Tibial artery (tissue), 4 donors: ENCODE measurements around the gene L3MBTL2.

ENCODE experiments used
- DNase-seq, 2 donors: peaks; one replicate each; pipeline ENCODE4 v3.0.0-alpha.2; 2019
- H3K27ac ChIP-seq, 2 donors: fragments of 200-600 bp; sonication (generic) in 1 of 2; 1 replicate in 1 of 2; 2 replicates in 1 of 2; pipeline ENCODE4 v1.5.1; 2018 to 2019; ENCODE audit warnings: mild to moderate bottlenecking in 1 of 2
- H3K27me3 ChIP-seq, 2 donors: fragments of 200-600 bp; sonication (generic) in 1 of 2; one replicate each; pipeline versions ENCODE4 v1.5.1 to v1.6.0; 2016 to 2019
- H3K36me3 ChIP-seq, 3 donors: fragments of 200-600 bp; sonication (generic) in 2 of 3; one replicate each; pipeline ENCODE4 v1.5.1; 2016 to 2019; ENCODE audit warnings: mild to moderate bottlenecking in 2 of 3
- H3K4me1 ChIP-seq, 4 donors: fragments of 200-600 bp; sonication (generic) in 2 of 4; 1 replicate in 3 of 4; 2 replicates in 1 of 4; pipeline ENCODE4 v1.5.1; 2016 to 2019
- H3K4me3 ChIP-seq, 2 donors: fragments of 200-600 bp; sonication (generic) in 1 of 2; 1 replicate in 1 of 2; 2 replicates in 1 of 2; pipeline ENCODE4 v1.5.1; 2018 to 2019; ENCODE audit warnings: mild to moderate bottlenecking in 2 of 2
- H3K9me3 ChIP-seq, 3 donors: fragments of 200-600 bp; sonication (generic) in 1 of 3; one replicate each; pipeline ENCODE4 v1.5.1; 2016 to 2019
- intact Hi-C: fragments of 100-400 bp; cut with DNase I; formaldehyde crosslinking; loops from one replicate; pipeline ENCODE4 v1.15.0; 2023; ENCODE audit warnings: low total_unique reads
- TF ChIP-seq, protein P1 (sequence below), 2 experiments: fragments of 200-600 bp in 1 of 2; fragments of 450-650 bp in 1 of 2; IDR thresholded peaks; one replicate each; pipeline ENCODE4 v1.5.1; 2017 to 2019; ENCODE audit warnings: antibody characterized with exemption in 2 of 2, mild to moderate bottlenecking in 1 of 2, moderate library complexity in 1 of 2

The L3MBTL2 gene

GRCh38 chr22:41198027-41198580 lies 7.0 kb upstream of the L3MBTL2 start:
- H3K9me3 ChIP-seq = no peaks in the 10 kb centered on the region
- TF ChIP-seq, protein P1, sequence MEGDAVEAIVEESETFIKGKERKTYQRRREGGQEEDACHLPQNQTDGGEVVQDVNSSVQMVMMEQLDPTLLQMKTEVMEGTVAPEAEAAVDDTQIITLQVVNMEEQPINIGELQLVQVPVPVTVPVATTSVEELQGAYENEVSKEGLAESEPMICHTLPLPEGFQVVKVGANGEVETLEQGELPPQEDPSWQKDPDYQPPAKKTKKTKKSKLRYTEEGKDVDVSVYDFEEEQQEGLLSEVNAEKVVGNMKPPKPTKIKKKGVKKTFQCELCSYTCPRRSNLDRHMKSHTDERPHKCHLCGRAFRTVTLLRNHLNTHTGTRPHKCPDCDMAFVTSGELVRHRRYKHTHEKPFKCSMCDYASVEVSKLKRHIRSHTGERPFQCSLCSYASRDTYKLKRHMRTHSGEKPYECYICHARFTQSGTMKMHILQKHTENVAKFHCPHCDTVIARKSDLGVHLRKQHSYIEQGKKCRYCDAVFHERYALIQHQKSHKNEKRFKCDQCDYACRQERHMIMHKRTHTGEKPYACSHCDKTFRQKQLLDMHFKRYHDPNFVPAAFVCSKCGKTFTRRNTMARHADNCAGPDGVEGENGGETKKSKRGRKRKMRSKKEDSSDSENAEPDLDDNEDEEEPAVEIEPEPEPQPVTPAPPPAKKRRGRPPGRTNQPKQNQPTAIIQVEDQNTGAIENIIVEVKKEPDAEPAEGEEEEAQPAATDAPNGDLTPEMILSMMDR (IDR thresholded peaks at IDR 0.05) = no peak
- peak overlapping the region; percentile 57 to 90 for H3K4me3 ChIP-seq
- H3K36me3 ChIP-seq = no peaks in the 10 kb centered on the region
- peak overlapping the region in 1 of 2 donors; percentile 17 for H3K27ac ChIP-seq
- H3K4me1 ChIP-seq = peaks cover 0 to 17% (median 11%) of the 10 kb centered on the region in 4 donors
- no peaks in the 10 kb centered on the region for H3K27me3 ChIP-seq
- peak in 1 of 2 donors; percentile 34 for DNase-seq
- intact Hi-C loops = loop anchor here (5.0 to 10.0 kb wide), 2 partner anchors 103 to 176 kb away; partner anchors contain the start of gene EP300

DNA sequence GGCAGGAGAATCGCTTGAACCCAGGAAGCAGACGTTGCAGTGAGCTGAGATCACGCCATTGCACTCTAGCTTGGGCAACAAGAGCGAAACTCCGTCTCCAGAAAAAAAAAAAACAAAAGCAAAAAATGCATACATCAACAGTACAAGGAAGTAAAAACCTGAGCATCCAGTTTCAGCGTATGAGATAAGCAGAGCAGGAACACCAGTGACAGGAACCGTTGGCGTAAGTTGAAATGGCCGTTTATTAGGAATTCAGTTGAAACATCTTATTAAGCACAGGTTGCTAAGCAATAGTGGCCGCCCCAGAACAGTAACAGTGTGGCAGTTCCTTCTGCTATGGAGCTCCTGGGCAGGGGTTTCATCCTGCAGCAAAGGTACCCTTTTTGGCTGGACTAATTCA lies 4.0 kb upstream of the L3MBTL2 start:
- H3K27me3 ChIP-seq = no peaks in the 10 kb centered on the region
- no peak overlapping the region for H3K27ac ChIP-seq
- no peaks in the 10 kb centered on the region for H3K36me3 ChIP-seq
- H3K9me3 ChIP-seq = no peaks in the 10 kb centered on the region
- intact Hi-C loops = no loop called here
- H3K4me1 ChIP-seq = peaks cover 0 to 24% (median 15%) of the 10 kb centered on the region in 4 donors
- H3K4me3 ChIP-seq = no peak overlapping the region
- DNase-seq = no peak
- TF ChIP-seq, protein P1 (IDR thresholded peaks at IDR 0.05) = no peak

- Histone ChIP-seq H3K27me3 (no peaks in the 10 kb centered on the region), H3K9me3 (no peaks in the 10 kb centered on the region), H3K4me1 (peaks cover 0 to 18% (median 12%) of the 10 kb centered on the region in 4 donors), H3K4me3 (no peak overlapping the region), H3K27ac (no peak overlapping the region), H3K36me3 (no peaks in the 10 kb centered on the region)
- TF ChIP-seq, protein P1 (IDR thresholded peaks at IDR 0.05) = no peak
- intact Hi-C loops = no loop called here
- DNase-seq = no peak
These were observed 2.0 kb upstream of the L3MBTL2 start for GRCh38 chr22:41203118-41203517.

- no peak overlapping the region for H3K4me3 ChIP-seq
- no peaks in the 10 kb centered on the region for H3K9me3 ChIP-seq
- H3K27ac ChIP-seq = no peak overlapping the region
- no peaks in the 10 kb centered on the region for H3K27me3 ChIP-seq
- H3K4me1 ChIP-seq = peaks cover 0 to 12% (median 7%) of the 10 kb centered on the region in 4 donors
- no peak for DNase-seq
- TF ChIP-seq, protein P1 (IDR thresholded peaks at IDR 0.05) = no peak
- H3K36me3 ChIP-seq = peaks cover 0 to 6% (median 5%) of the 10 kb centered on the region in 3 donors
- intact Hi-C loops = no loop called here
These were observed 1.0 kb upstream of the L3MBTL2 start for GRCh38 chr22:41204066-41204465.

- intact Hi-C loops = no loop called here
- TF ChIP-seq, protein P1 (IDR thresholded peaks at IDR 0.05) = no peak
- Histone ChIP-seq H3K36me3 (peaks cover 14 to 30% (median 25%) of the 10 kb centered on the region in 3 donors), H3K27ac (no peak overlapping the region), H3K9me3 (no peaks in the 10 kb centered on the region), H3K4me1 (peaks cover 0 to 12% (median 7%) of the 10 kb centered on the region in 4 donors), H3K4me3 (no peak overlapping the region), H3K27me3 (no peaks in the 10 kb centered on the region)
- DNase-seq = no peak
These were observed 1.6 kb downstream of the L3MBTL2 start for GRCh38 chr22:41206719-41207118.
